HG03108 (cell line): ENCODE measurements around the gene SERINC5.
"Not testable (repeated sequence)": the region's sequence is repeated elsewhere in the genome, so short reads cannot be mapped to it uniquely, and the experiment has no call there.

ENCODE experiments used
- ATAC-seq: cut with Tn5 transposase; IDR thresholded peaks from one replicate; pipeline ENCODE4 v1.9.1; 2021; ENCODE audit warnings: moderate library complexity; ENCODE audit not compliant: unreplicated experiment

The SERINC5 gene

DNA sequence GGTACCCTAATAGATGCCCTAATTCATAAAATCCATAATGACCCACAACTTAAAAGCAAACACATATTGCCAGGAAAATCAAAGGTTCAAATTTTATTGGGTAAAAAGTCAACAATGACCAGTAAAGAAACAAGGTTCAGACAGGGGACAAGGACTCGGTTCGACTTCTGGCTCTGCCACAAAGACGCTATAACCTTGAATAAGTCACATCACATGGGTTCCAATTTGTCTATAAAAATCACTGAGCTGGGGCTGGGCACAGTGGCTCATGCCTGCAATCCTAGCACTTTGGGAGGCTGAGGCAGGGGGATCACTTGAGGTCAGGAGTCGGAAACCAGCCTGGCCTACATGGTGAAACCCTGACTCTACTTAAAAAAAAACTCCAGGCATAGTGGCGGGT lies 80.5 kb downstream of the SERINC5 start:
- no peak for ATAC-seq

DNA sequence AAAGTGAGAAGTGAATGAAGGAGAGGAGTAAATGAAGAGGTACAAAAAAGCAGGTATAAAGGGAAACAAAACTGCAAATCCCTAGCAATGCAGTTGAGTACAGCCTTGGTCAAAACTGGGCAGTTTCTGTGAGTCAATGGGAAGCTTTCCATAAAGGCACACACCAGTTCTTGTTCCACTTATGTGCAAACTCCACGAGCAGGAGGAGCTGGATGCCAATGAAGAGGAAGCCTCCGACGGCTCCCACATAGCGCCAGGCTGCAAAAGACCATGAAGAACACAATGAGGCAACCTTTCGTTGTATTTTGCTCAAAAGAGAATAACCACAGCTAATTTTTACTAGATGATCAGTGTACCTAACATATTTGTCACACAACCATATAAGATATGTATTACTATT lies 81.1 kb downstream of the SERINC5 start:
- no peak for ATAC-seq

DNA sequence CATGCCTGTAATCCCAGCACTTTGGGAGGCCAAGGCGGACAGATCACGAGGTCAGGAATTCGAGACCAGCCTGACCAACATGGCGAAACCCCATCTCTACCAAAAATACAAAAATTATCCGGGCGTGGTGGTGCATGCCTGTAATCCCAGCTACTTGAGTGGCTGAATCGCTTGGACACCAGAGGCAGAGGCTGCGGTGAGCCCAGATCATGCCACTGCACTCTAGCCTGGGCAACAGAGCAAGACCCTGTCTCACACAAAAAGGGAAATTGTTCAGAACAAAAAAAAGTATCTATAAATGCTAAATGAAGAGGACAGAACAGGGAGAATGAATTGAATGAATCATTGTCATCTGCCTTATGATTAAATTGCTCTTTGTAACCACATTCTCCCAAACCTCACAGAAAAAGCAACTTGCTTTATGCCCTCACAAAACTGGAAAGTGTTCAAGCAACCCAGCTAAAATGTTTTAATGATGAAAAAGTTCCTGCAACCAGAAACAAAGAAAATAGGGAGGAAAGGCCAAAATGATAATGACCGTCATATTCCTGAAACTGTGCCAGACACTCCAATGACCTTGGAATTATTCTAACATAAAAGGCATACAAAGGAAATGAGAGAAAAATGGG lies 83.7 kb downstream of the SERINC5 start:
- no peak for ATAC-seq

DNA sequence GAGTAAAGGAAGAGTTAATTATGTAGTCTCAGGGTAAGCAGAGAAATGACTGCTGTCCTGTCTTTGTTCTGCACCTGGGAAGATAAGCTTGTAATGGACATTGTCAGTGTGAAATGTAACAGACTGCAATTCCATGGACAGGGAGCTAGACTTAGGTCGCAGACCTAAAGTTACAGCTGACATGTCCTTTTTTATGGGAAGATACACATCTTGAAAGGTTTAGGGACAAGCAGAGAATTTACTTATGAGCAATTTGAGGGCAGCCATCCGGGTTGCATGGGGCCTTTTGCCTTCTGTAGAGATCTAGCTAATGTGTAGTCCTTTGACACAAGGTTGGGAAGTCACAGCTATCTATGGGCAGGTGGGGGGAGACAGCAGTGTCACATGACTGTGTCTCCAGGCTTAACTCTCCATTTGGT lies 85.7 kb downstream of the SERINC5 start:
- ATAC-seq: no peak

DNA sequence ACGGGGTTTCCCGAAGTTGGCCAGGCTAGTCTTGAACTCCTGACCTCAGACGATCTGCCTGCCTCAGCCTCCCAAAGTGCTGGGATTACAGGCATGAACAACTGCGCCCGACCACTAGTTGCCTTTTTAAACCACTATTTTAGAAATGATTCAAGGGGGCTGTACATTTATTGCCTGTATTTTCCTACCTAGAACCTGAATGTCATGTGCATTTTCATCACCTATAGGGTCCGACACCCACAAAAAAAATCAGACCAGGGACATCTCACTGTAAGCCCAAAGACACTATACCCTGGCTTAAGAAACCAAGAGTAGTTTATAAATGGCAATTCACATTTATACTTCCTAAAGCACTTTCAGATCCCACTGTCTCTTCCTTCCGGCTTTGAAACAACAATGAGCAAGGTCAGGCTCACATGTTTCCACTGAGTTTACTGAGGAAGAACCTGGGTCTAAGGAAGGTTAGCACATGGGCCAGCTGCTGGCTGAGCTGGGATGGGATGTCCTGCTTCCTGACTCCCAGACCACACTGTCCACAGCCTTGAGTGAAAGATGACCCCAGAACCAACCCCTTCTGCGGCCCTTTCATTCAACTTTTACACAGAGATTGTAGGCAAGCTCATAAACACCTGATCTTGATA lies 87.3 kb downstream of the SERINC5 start:
- ATAC-seq: no peak

DNA sequence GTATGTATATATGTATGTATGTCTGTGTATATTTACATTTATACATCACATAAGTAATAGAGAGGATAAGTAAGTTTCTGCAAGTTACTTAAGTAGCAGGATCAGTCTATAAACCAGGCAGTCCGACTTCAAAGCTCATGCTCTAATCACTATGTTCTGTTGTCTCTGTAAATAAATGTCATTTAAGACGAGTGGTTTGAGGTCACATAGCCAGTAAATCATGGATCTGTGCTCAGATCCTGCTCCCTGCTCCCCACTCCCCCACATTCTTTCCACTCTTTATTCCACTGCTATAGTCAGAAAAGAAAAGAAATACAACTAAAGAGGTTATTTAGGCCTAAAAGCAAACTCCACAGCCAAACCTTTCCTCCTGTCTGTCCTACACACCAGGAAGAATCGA lies 90.4 kb downstream of the SERINC5 start:
- no peak for ATAC-seq

DNA sequence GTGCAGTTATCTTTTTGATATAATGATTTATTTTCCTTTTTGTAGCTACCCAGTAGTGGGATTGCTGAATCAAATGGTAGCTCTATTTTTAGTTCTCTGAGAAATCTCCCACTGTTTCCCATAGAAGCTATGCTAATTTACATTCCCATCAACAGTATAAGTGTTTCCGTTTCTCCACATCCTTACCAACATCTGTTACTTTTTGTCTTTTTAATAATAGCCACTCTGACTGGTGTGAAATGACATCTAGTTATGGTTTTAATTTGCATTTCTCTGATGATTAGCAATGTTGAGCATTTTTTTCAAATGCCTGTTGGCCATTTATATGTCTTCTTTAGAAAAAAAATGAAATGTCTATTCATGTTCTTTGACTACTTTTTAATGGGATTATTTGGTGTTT lies 94.7 kb downstream of the SERINC5 start:
- no peak for ATAC-seq

DNA sequence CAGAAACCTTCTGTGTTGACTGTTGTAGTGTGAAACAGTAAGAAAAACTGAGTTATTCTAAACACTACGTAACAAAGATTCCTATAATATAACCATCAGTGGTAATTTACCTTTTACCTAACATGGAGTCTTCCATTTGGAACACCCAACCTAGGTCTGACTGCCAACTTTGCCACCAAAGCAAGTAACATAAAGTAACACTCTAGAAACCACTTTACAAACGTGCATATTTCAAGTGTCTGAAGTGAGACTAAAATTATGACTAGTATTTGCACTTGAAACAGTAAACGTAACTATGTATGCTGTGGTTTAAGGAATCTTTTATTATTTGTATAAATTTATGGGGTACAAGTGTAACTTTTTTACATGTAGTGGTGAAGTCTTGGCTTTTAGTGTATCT lies 95.6 kb downstream of the SERINC5 start:
- ATAC-seq: no peak

DNA sequence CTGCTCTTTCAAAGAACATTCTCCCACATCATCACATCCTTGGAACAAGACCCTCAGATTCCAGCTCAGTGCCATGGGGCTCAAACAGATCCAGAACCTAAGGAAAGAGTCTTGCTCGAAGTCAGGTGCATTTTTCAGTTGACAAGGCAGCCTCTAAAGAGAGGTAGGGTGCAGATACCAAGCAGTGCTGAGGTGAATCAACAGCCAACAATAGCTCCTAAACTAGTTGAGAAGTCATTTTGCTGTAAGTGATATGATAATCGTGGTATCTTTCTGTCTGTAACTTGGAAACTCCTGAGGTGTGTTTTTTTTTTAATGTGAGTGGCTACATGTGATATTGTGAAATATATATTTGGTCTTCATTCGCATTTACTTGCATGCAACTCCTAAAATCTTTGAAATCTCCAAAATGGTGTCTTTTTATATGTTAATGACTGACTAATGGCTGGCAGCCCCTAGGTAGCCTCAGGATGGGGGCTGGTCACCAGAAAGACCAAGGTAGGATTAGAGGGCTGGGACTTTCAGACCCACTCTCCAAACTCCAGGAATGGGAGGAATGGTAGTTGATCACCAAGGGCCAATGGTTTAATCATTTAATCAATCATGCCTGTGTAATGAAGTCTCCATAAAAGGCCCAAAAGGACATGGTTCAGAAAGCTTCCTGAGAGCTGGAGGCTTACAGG lies 96.6 kb downstream of the SERINC5 start:
- no peak for ATAC-seq

DNA sequence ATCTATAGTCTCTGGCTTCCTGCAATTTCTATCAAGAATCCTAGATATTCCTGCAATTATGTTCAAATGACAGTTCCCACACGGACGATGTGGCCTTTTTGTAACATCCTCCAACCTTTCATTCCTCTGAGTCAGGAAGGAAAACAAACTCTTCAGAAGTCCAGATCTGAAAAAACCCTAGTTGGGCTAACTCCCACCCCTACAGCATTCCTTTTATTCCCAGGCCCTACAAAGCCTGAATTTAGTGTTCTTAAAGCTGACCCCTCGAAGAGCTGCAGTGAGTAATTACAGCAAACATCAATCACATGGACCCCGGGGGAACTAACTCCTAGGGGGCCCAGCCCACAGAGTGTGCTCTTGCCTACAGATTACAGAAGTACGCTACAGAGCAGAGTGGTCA lies 99.7 kb downstream of the SERINC5 start:
- ATAC-seq: no peak

DNA sequence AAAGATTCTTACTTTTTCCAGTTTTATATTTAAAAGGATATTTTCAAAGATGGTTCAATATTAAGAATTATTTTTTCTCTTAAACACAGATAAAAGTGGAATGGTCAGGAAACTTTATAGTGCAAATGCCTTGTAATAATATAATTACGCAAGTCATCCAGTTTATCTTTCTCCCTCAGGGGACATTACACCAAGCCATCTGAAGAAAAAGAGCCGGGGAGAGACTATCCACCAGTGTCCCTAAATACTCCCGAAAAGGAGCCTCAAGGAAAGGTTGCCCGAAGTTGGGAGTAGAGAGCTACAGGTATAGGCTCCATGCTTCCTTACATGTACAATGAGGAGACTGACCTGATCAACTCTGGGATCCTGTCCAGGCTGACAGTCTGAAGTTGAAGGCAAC lies 101.1 kb downstream of the SERINC5 start:
- ATAC-seq: no peak

DNA sequence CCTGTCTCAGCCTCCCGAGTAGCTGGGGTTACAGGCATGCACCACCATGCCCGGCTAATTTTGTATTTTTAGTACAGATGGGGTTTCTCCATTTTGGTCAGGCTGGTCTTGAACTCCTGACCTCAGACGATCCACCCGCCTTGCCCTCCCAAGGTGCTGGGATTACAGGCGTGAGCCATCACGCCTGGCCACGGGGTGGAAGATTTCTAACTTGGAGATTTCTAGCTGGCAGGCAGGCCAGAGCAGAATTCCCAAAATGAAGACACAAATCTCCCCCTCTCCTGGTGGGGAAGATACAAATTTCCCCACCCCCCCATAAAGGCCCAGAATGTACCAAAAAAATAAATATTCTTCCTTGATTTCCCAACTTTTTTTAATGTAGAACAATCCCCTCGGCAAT lies 101.6 kb downstream of the SERINC5 start:
- not testable (repeated sequence) for ATAC-seq

DNA sequence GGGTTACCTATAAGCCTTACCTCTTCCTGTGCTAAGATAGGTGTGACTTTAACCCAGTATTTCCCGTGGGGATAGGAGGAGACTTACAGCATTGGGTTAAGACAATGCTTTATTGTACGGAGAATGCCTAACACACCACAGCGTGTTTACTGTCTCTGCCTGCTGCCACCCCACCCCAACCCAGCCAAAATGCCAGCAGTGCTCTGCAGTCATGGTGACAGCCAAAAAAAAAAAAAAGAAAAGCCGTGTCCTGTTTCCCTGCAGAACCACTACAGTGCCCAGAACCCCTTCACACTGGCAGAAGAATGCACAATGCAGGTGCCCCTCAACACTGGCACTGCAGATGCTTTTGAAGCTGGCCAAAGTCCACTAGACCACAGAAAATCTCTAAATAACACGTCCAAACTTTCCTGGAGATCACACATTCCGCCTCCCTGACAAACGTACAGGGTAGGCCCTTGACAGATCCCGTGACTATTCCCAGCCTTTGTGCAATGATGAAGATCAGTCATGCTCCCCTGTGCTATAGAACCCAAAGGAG lies 102.2 kb downstream of the SERINC5 start:
- no peak for ATAC-seq

DNA sequence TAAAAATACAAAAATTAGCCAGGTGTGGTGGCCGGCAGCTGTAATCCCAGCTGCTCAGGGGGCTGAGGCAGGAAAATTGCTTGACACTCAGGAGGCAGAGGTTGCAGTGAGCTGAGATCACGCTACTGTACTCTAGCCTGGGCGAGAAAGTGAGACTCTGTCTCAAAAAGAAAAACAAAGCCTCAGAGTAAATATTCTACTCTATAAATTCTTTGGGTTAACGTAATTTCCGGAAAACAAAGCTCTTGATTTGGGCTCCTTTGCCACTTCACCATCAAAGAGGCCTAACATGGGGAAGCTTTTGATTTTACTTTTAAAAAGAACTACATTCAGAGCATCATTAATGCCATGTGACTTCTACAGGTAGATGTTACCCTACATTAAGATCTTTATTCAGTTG lies 103.1 kb downstream of the SERINC5 start:
- no peak for ATAC-seq

DNA sequence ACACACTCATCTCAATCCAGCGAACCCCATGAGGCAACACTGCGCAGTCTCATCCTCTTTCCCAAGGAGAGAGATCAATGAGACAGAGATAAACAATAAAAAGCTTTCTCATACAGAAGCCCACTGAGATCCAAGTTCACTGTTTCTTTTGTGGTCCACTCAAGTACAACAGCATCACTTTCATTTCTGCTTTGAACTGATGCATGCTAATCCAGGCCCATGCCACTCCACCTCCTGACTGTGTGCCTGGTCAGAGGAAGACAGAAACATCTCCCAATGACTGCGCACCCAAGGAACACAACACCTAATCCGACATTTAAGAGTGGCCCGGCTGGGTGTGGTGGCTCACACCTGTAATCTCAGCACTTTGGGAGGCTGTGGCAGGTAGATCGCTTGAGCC lies 104.0 kb downstream of the SERINC5 start:
- ATAC-seq: no peak

DNA sequence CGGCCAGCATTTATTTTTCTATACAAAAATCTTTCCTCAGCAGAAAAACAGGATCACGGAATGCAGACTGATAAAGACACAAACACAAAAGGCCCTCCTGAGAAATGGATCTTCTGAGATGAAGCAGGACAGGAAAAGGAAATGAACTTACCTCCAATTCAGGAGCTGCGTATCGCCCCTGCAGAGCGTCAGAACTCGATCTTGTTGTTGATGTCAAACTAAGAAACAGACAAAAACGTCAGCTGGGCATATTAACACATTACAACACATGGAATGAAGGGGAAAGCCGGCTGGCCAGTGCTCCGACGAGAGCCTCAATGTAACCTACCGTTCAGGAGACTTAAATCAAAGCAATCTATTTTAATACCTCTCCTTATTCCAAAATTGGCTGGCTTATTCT lies 105.1 kb downstream of the SERINC5 start:
- ATAC-seq: no peak

DNA sequence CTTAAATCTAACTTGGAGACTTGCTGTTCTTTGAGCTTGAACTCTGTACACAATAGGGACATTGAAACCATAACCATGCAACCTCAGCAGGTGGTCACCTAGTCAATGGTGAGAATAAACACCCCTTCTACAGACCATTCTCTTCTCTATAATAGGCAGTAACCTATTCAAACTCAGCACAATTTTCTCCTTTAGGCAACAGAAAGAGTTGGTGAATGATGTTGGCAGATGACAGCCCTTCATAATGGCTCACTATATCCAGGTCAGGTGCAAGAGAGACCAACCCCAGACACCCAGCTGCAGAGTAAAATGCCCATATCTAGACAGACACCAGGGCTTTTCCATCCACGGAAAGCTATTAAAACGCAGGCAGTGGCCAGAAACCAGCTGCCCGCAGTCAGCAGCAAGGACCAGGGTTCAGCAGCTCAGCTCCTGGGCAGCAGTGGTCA lies 106.7 kb downstream of the SERINC5 start:
- ATAC-seq: no peak

DNA sequence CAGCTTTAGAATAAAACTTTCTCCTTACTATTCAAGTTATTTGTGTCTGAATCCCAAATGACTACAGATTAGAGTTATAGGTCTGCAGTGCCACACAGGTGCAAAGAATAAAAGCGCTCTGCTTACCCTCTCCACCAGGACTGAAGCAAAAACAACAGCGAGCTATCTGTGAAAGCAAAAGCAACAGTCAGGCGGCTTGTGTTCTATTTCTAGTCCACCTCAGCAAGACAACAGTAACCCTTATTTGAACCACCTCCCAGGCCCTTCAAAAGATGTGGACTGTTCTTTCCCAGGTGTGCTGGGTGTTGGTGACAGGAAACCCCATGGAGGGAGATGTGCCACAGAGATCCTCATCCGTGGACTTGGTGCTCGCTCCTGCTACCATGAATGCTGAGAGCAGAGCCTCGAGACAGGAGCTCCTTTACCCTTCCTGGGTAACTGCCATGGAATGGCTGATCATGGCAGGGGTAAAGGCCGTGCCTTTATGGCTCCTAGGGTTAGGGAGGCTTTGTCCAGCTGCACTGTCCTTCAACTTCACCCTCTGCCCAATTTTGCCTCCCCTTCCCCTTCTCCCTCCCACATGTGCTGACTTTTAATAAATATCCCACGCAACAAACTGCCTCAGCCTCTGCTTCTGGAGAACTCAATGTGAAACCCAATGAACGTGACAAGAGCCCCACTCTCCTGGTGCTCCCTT lies 108.6 kb downstream of the SERINC5 start:
- ATAC-seq: no peak

DNA sequence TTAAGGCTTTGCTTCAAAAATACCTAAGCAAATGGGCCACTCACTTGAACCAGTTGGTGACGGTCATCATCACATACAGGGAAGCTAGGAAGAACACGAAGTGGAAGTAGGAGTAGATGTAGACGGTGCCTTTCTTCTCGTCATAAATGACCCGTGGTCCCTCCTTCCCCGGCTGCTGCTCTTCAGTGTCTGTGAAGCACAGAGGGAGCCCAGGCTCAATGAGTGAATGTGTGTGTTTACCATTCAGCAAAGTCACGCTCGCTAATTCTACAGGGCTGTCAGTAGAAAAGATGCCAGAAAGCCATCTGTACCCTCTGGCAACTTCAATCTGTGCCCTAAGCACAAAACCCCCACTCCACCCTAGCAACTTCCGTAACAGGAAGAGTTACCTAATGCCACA lies 109.8 kb downstream of the SERINC5 start:
- no peak for ATAC-seq

DNA sequence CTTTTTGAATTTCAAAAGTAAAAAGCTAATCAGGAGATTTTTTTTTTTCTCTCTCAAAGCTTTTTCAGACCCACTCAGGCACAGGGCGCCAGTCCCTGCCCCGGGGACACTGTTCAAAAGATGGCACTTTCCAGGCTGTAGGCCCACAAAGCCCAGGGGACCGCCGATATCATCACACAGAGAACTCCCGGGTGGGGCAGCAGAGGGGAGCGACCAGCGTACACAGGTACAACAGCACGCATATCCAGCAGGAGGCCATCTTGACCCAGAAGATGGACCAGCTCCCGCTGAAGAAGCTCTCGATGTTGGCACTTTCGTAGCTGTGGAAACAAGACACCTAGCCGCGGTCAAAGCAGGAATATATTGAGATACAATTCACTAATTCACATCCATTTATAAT lies 112.4 kb downstream of the SERINC5 start:
- ATAC-seq: no peak

DNA sequence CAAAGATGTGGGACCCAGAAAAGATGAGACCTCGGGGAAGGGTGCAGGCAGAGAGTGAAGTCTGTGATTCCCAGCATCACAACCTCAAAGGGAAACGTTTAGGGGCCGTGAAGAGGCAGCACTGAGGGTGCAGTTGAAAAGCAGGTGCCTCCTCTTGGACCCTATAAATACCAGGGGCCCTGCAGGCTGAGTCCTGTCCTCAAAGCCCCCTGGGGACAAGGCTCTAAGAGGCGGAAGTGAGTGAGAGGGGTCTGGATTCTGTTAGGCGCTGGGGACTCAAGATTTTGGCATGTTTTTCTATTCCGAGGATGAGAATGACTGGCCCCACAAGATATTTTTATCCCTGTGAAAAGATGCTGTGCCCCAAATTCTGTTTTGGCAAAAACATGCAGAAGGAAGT lies 112.9 kb downstream of the SERINC5 start:
- ATAC-seq: no peak

DNA sequence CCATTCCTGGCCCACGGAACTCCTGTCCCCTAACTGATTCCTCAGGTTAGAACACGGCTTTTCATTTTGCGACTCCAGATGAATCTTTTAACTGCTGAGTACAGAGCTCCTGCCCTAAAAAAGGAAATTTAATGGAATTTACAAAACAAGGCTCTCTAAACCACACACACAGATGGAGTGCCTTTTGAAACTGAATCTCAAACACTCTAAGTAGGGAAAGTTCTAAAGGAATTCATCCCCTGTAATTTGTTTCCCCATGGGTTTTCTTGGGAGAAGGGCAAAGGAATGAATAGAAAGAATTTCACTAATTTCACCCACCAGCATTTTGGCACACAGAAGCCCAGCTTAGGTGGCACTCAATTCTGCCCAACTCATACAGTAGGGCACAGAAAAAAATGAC lies 114.2 kb downstream of the SERINC5 start:
- no peak for ATAC-seq
